Astrocyte of the cerebellum (primary cell): Measurements from ENCODE around the gene MMP13.

Experiments
- DNase-seq: peaks from one replicate; pipeline ENCODE4 v3.0.0-alpha.2; 2011; ENCODE audit warnings: low read depth
- H3K4me3 ChIP-seq: 2 replicates; pipeline ENCODE4 v1.5.1; 2011; ENCODE audit warnings: mild to moderate bottlenecking, low read depth, low read length, moderate library complexity
- in situ Hi-C: cut with HindIII; loops from 2 replicates; pipeline ENCODE4 v1.10.0; 2017; ENCODE audit warnings: low sequenced_read_pairs
- TF ChIP-seq, protein P1 (sequence below): IDR thresholded peaks from 2 replicates; pipeline ENCODE4 v1.5.1; 2012; ENCODE audit warnings: low read length, low read depth, moderate library complexity, mild to moderate bottlenecking; ENCODE audit errors: missing control alignments

Gene MMP13

DNA sequence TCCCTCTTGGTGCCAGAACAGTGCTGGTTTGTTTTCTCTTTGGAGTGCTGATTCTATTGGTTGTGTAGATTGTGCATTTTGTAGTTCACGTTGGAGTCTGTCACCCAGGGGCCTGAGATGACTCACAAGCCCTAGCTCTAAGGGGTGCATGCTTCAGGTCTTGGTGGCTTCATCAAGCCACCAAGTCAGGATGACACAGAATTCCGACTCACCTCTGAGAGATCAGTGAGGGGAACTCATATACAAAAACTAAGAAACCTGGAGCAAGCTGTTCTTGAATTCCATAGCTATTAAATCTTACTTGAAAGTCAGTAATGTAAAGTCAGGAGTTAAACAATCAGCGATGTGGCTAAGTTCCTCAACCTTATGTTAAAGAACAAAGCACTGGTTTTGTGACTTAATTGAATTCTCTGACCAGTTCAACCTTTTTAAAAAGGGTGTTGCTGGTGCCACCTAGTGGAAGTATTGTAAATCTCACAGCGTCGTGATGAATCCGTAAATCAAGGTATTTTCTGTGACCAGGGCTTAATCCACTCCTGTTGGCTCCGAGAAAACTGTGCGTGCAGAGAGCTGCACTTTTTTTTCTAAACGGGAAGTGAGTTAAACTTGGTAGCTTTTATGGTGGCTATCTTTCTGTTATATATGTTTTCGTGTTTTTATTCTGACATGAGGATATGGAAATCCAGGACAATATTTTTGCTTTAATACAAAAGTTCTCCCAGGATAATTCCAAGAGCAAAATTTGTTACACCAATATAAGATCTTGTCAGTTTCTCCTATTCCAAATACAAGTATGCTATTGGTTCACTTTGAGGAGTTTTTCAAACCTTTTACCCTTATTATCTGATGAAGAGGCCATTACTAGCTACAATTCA, 14.6 kb downstream of the MMP13 start:
- no peak overlapping the region for H3K4me3 ChIP-seq
- DNase-seq: peak; percentile 67
- TF ChIP-seq, protein P1, sequence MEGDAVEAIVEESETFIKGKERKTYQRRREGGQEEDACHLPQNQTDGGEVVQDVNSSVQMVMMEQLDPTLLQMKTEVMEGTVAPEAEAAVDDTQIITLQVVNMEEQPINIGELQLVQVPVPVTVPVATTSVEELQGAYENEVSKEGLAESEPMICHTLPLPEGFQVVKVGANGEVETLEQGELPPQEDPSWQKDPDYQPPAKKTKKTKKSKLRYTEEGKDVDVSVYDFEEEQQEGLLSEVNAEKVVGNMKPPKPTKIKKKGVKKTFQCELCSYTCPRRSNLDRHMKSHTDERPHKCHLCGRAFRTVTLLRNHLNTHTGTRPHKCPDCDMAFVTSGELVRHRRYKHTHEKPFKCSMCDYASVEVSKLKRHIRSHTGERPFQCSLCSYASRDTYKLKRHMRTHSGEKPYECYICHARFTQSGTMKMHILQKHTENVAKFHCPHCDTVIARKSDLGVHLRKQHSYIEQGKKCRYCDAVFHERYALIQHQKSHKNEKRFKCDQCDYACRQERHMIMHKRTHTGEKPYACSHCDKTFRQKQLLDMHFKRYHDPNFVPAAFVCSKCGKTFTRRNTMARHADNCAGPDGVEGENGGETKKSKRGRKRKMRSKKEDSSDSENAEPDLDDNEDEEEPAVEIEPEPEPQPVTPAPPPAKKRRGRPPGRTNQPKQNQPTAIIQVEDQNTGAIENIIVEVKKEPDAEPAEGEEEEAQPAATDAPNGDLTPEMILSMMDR: peak; percentile 75
- in situ Hi-C loops: no loop called here

DNA sequence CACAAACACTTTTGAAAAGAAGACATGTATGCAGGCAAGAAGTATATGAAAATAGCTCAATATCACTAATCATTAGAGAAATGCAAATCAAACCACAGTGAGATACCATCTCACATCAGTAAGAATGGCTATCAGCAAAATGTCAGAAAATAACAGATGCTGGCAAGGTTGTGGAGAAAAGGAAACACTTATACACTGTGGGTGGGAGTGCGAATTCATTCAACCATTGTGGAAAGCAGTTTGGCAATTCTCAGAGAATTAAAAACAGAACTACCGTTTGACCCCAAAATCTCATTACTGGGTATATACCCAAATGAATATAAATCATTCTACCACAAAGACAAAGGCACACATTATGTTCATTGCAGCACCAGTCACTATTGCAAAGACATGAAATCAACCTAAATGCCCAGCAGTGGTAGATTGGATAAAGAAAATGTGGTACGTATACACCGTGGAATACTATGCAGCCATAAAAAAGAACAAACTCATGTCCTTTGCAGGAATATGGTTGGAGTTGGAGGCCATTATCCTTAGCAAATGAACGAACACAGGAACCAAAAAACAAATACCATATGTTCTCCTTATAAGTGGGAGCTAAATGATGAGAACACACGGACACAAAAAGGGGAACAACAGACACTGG, 18.5 kb downstream of the MMP13 start:
- TF ChIP-seq, protein P1: no peak
- in situ Hi-C loops: no loop called here
- no peak overlapping the region for H3K4me3 ChIP-seq
- no peak for DNase-seq

DNA sequence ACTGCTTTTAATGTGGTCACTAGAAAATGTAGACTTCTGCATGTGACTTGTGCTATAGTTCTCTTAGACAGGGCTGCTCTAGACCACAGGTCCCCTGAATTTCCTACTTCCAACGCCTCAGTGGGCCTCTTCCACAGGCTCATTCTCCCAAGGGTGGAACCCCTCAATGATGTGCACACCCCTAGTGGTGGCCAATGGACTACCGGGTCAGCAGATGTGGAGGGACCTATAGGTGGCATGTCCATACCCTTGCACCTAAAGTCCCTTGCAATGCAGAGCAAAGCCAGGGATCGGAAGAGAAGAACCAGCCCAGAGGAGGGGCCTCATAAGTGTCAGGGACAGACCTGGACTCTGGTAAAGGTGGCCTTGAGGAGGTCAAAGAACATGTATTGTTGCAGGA, 20.0 kb downstream of the MMP13 start:
- TF ChIP-seq, protein P1: peak; percentile 12
- no peak overlapping the region for H3K4me3 ChIP-seq
- no peak for DNase-seq
- in situ Hi-C loops: no loop called here

DNA sequence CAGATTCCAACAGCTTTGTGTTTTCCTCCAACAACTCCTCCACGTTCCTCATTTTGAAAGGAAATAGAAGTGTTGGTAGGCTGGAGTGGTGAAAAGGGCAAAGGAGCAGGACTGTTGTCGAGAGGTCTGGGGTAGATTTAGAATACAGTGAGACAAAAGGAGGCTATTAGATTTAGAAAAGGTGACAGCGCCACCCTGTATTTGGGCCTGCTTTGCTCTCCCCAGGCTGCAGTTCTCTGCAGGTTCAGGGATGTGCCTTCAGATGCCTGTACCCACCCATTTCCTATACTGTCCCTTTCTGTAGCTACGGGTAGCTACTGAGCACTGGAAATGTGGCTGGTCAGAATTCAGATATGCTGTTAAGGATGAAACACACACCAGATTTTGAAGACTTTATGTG, 20.8 kb downstream of the MMP13 start:
- in situ Hi-C loops: no loop called here
- TF ChIP-seq, protein P1: no peak
- no peak for DNase-seq
- no peak overlapping the region for H3K4me3 ChIP-seq

DNA sequence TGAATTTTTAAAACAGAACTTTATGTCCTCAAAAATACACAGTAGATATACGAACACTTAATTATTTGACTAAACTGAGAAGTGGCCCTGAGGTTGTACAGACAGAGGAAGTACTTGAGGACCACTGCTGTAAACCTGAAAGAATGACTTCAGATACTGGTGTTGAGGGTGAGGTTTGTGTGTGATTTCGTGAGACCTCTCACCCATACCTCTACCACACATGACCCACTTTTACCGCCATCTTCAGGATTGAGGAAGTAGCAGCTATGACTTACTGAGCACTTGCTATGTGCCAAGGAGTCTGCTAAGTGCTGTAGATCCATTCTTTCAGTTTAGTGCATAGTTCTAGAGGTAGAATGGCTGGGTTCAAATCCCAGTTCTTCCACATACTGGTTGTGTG, 21.9 kb downstream of the MMP13 start:
- TF ChIP-seq, protein P1: no peak
- no peak overlapping the region for H3K4me3 ChIP-seq
- in situ Hi-C loops: no loop called here
- no peak for DNase-seq

DNA sequence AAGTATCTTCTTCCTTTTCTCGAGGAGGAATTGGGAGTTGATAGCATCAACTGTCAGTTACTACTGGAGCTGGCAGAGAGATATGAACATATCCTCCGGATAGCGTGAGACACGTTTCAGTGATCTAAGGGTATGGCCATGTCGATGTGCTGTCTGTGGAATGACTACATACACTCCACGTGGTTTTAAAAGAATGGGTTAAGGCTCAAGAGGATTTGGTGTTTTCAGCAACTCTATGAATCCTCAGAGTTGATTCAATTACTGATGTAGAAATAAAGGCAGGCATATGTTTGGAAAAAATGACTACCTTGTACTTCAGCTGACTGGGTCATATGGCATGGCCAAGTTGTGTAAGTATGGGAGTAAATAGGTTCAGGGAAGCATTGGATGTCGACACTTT, 22.9 kb downstream of the MMP13 start:
- TF ChIP-seq, protein P1: no peak
- no peak for DNase-seq
- no peak overlapping the region for H3K4me3 ChIP-seq
- in situ Hi-C loops: no loop called here
